Measurements from ENCODE around the gene ARID3B.

Gene ARID3B

GRCh38 chr15:74611341-74611740 is 70.3 kb downstream of the ARID3B start:
- no peak for DNase-seq (ENCODE audit: low read depth in 1 of 2, low spot score in 1 of 2)
- H3K4me3 ChIP-seq (replicated peaks; ENCODE audit: insufficient read depth, low read length): no peak overlapping the region
- TF ChIP-seq POLR2AphosphoS5 (IDR thresholded peaks at IDR 0.05; ENCODE audit: low read depth): no peak
- no peak for TF ChIP-seq GABPA (IDR thresholded peaks at IDR 0.05; ENCODE audit: low read depth)
- no peak for TF ChIP-seq SPI1 (IDR thresholded peaks at IDR 0.05; ENCODE audit: borderline replicate concordance, low read depth)
- TF ChIP-seq CTCF (IDR thresholded peaks at IDR 0.05; ENCODE audit: insufficient read depth, low read length): no peak
- no peak for TF ChIP-seq REST (IDR thresholded peaks at IDR 0.05; ENCODE audit: insufficient replicate concordance, low read depth)
- H3K27me3 ChIP-seq (ENCODE audit: insufficient read depth, poor library complexity, severe bottlenecking): no peaks in the 10 kb centered on the region
- H3K27ac ChIP-seq (replicated peaks): no peak overlapping the region

GRCh38 chr15:74611834-74612233 is 70.8 kb downstream of the ARID3B start:
- H3K27ac ChIP-seq (replicated peaks): no peak overlapping the region
- DNase-seq (ENCODE audit: low read depth in 1 of 2, low spot score in 1 of 2): no peak
- no peak for TF ChIP-seq REST (IDR thresholded peaks at IDR 0.05; ENCODE audit: insufficient replicate concordance, low read depth)
- no peak for TF ChIP-seq GABPA (IDR thresholded peaks at IDR 0.05; ENCODE audit: low read depth)
- TF ChIP-seq CTCF (IDR thresholded peaks at IDR 0.05; ENCODE audit: insufficient read depth, low read length): no peak
- no peak for TF ChIP-seq SPI1 (IDR thresholded peaks at IDR 0.05; ENCODE audit: borderline replicate concordance, low read depth)
- H3K4me3 ChIP-seq (replicated peaks; ENCODE audit: insufficient read depth, low read length): no peak overlapping the region
- no peaks in the 10 kb centered on the region for H3K27me3 ChIP-seq (ENCODE audit: insufficient read depth, poor library complexity, severe bottlenecking)

- H3K4me3 ChIP-seq (replicated peaks; ENCODE audit: insufficient read depth, low read length): no peak overlapping the region
- no peak overlapping the region for H3K27ac ChIP-seq (replicated peaks)
- no peaks in the 10 kb centered on the region for H3K27me3 ChIP-seq (ENCODE audit: insufficient read depth, poor library complexity, severe bottlenecking)
- TF ChIP-seq POLR2AphosphoS5 (IDR thresholded peaks at IDR 0.05; ENCODE audit: low read depth): no peak
- no peak for TF ChIP-seq REST (IDR thresholded peaks at IDR 0.05; ENCODE audit: insufficient replicate concordance, low read depth)
- no peak for TF ChIP-seq SPI1 (IDR thresholded peaks at IDR 0.05; ENCODE audit: borderline replicate concordance, low read depth)
- TF ChIP-seq GABPA (IDR thresholded peaks at IDR 0.05; ENCODE audit: low read depth): no peak
- no peak for TF ChIP-seq CTCF (IDR thresholded peaks at IDR 0.05; ENCODE audit: insufficient read depth, low read length)
- DNase-seq (ENCODE audit: low read depth in 1 of 2, low spot score in 1 of 2): no peak
Measured at GRCh38 chr15:74612677-74613076, 71.7 kb downstream of the ARID3B start.

Data from HL-60 (cell line).